ENCODE results near the gene SPEN. TPM values are rescaled to one million over a fixed set of nuclear protein-coding genes. Genes with fewer than 3 reads are reported as not detected.
A peak's percentile ranks its signal among the peaks of the same experiment; 100 is the strongest.

The SPEN gene
- total RNA-seq, 1 donor from 2014 or later: 35.0 TPM

GRCh38 chr1:15834406-15835204, 12.9 kb upstream of the SPEN start:
- no peaks in the 10 kb centered on the region for H3K9me3 Mint-ChIP-seq (ENCODE audit: unreplicated experiment)

GRCh38 chr1:15835205-15835740, 12.2 kb upstream of the SPEN start:
- Histone ChIP-seq H3K27me3 (ENCODE audit: insufficient read depth, low read length) (no peaks in the 10 kb centered on the region), H3K9me3 (ENCODE audit: insufficient read depth, low read depth, low read length) (no peaks in the 10 kb centered on the region), H2AFZ (ENCODE audit: low read depth, low read length) (peak overlapping the region; percentile 59), H4K20me1 (ENCODE audit: insufficient read depth, low read length) (no peaks in the 10 kb centered on the region), H3K4me1 (ENCODE audit: insufficient read depth, low read length) (no peaks in the 10 kb centered on the region), H3K27ac (ENCODE audit: low read depth, low read length) (peak overlapping the region; percentile 98), H3K79me2 (ENCODE audit: insufficient read depth, low read length) (peaks cover 12% of the 10 kb centered on the region), H3K4me2 (ENCODE audit: low read length) (peak overlapping the region; percentile 97), H3K36me3 (ENCODE audit: insufficient read depth, low read length) (no peaks in the 10 kb centered on the region), H3K4me3 (ENCODE audit: insufficient read depth, low read depth, low read length) (peak overlapping the region; percentile 94), H3K9ac (ENCODE audit: low read length) (peak overlapping the region; percentile 97)
- DNase-seq (ENCODE audit: low read depth) (peak; percentile 19), FAIRE-seq (no peak)
- H3K4me3 Mint-ChIP-seq (ENCODE audit: unreplicated experiment): peak overlapping the region; percentile 92
- peak overlapping the region; percentile 98 for H3K27ac Mint-ChIP-seq (ENCODE audit: unreplicated experiment)
- no peaks in the 10 kb centered on the region for H3K27me3 Mint-ChIP-seq (ENCODE audit: low read depth, unreplicated experiment)
- H3K4me1 Mint-ChIP-seq (ENCODE audit: low read depth, unreplicated experiment): peaks cover 10% of the 10 kb centered on the region
- peaks cover 3% of the 10 kb centered on the region for H3K36me3 Mint-ChIP-seq (ENCODE audit: low read depth, unreplicated experiment)
- TF ChIP-seq EZH2 (IDR thresholded peaks at IDR 0.05; ENCODE audit: insufficient read depth, low read length) (no peak), CTCF (IDR thresholded peaks at IDR 0.05; ENCODE audit: insufficient read depth, low read depth, low read length) (no peak)
- H3K9me3 Mint-ChIP-seq (ENCODE audit: unreplicated experiment): no peaks in the 10 kb centered on the region

More at GRCh38 chr1:15834406-15835204, 12.9 kb upstream of the SPEN start:
- Mint-ChIP-seq H3K36me3 (ENCODE audit: low read depth, unreplicated experiment) (peaks cover 3% of the 10 kb centered on the region), H3K27me3 (ENCODE audit: low read depth, unreplicated experiment) (no peaks in the 10 kb centered on the region), H3K4me1 (ENCODE audit: low read depth, unreplicated experiment) (peaks cover 10% of the 10 kb centered on the region), H3K4me3 (ENCODE audit: unreplicated experiment) (peak overlapping the region; percentile 93), H3K27ac (ENCODE audit: unreplicated experiment) (peak overlapping the region; percentile 98)
- H3K4me3 ChIP-seq (ENCODE audit: insufficient read depth, low read depth, low read length): peak overlapping the region; percentile 94
- H3K4me2 ChIP-seq (ENCODE audit: low read length): peak overlapping the region; percentile 97
- FAIRE-seq (no peak), DNase-seq (ENCODE audit: low read depth) (peak; percentile 91)
- TF ChIP-seq EZH2 (IDR thresholded peaks at IDR 0.05; ENCODE audit: insufficient read depth, low read length) (no peak), CTCF (IDR thresholded peaks at IDR 0.05; ENCODE audit: insufficient read depth, low read depth, low read length) (no peak)
- no peaks in the 10 kb centered on the region for H3K4me1 ChIP-seq (ENCODE audit: insufficient read depth, low read length)
- no peaks in the 10 kb centered on the region for H3K9me3 ChIP-seq (ENCODE audit: insufficient read depth, low read depth, low read length)
- peak overlapping the region; percentile 97 for H3K9ac ChIP-seq (ENCODE audit: low read length)
- peak overlapping the region; percentile 73 for H2AFZ ChIP-seq (ENCODE audit: low read depth, low read length)
- peaks cover 12% of the 10 kb centered on the region for H3K79me2 ChIP-seq (ENCODE audit: insufficient read depth, low read length)
- no peaks in the 10 kb centered on the region for H4K20me1 ChIP-seq (ENCODE audit: insufficient read depth, low read length)
- peak overlapping the region; percentile 98 for H3K27ac ChIP-seq (ENCODE audit: low read depth, low read length)
- no peaks in the 10 kb centered on the region for H3K27me3 ChIP-seq (ENCODE audit: insufficient read depth, low read length)
- no peaks in the 10 kb centered on the region for H3K36me3 ChIP-seq (ENCODE audit: insufficient read depth, low read length)

Data from astrocyte (in vitro differentiated cells and primary cell).